Cerebellar nuclear complex (tissue), 1 donor: Measurements from ENCODE around the gene CHST14.
"Not testable (repeated sequence)": the region's sequence is repeated elsewhere in the genome, so short reads cannot be mapped to it uniquely, and the experiment has no call there.

Experiments
- DNase-seq, 2 experiments: peaks; one replicate each; lab custom pipeline; 2025; lab: John Stamatoyannopoulos, UW

CHST14 gene

DNA sequence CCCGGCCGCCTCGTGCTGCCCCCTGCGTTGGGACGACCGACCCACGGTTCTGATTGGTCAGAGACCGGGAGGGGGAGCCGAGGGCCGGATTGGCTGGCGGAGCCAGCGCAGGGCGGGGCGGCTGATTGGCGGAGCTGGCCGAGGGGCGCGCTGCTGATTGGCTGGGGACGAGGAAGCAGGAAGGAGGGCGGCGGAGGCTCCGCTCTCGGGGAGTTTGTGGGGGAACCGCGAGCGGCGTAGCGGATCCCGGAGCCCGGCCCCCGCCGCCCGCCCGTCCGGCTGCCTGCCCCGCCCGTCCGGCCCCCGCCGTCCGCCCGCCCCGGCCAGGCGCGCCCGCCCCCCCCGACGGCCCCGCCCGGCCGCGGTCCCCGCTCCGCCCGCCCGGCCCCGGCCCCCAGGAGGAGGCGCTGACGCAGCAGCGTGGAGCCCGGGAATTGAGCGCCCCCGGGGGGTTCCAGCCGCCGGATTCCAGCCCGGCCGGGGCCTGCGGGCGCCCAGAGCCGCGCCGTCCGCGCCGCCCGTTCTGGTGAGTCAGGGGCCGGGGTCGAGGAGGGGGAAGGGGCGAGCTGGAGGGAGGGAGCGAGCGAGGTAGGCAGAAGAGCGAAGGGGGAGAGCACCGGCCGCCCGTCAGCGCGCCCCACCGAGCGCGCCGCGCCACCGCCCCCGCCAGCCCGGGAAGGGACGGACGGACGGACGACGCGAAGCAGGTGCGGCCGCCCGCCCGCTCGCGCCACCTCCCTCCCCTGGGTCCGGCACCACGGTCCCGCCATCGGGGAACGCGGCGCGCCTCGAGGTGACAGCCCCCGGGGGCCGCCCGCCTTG is 29.8 kb upstream of the CHST14 start, which contains the start of gene BAHD1:
Gene BAHD1, plus strand, starts transcription at position 211 of the 822 bp plus-strand sequence. CDS start 17,512 bp downstream, outside the sequence.
- peak; percentile 13 to 80 for DNase-seq

DNA sequence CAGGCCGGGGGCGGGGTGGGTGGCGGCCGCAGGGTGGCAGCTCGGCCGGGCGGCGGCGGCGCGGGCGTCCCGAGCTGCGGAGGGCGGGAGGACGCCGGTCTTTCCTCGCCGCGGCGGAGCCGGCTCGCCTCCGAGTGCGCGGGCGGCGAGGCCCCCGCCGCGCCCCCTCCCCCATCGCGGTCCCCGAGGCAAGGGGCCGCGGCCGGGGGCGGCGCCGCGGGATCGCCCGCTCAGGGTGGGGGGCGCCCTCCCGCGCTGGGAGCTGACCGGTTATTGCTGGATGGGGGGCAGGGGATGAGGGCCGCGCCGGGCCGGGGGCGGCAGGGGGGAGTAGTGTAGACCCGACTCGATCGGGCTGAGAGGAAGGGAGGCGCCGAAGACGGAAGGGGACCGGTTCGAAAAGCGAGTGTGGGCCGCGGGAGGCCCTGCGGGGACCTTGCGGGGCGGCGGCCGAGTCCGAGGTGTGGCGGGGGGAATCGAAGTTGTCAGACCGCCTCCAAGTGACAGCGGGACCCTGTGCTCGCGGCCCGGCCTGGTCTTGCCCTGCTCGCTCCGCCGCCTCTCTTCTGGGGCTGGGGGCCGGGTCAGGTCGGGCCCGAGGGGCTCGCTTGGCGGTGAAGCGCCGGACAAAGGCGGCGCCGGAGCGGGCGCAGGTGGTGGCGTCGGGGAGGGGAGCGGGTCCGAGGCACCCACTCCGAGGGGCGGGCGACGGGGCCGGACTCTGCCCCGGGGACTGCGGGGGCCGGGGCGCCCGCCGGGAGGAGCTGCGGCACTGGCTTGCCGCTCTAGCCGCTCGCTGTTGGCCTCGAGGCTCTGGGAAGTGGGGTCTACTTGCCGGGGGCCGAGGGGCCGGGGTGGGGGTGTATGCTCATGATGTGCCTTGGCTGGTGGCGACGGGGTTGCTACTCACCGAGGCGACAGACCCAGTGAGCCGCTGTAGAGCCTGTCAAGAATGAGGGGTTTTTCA is 28.9 kb upstream of the CHST14 start:
- no peak for DNase-seq

DNA sequence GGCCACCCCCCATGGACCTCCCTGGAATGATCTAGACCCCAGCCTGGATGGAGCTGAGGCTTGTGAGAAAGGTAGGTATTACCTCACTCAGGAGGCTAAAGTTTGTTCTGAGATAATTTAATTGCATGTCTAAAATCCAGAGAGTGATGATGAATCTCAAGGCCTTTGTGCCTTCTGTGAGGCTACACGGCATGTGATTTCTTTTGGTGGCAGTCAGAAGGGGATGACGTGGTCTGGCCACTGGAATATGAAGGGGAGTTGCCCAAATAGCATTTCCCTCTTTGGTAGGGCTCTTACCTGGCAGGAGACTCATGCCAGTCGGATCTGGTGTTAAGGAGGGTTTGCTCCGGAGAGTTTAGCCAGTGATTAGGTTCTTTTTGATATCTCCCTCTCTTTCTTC is 27.5 kb upstream of the CHST14 start:
- DNase-seq: no peak

DNA sequence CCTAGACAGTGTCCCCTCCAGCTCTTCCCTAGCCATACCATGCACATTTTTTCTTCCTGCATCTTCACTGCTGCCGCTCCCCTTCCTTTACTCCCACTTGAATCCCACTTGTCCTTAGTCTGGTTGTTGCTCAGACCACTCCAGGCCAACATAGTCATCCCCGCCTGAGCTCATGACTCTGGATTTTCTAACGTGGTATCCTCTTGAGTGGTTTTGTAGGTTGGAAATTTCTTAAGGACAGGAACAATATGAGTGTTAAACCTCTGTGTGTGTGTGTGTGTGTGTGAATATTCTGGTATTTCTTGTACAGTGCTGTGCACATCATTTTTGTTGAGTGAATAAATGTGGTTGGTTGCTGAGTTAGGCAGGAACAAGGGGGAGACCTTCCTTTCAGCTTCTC is 26.9 kb upstream of the CHST14 start:
- no peak for DNase-seq

- DNase-seq: no peak
These were observed 26.0 kb upstream of the CHST14 start for GRCh38 chr15:40444736-40445135.

GRCh38 chr15:40445421-40445922 is 25.3 kb upstream of the CHST14 start:
- DNase-seq: no peak

DNA sequence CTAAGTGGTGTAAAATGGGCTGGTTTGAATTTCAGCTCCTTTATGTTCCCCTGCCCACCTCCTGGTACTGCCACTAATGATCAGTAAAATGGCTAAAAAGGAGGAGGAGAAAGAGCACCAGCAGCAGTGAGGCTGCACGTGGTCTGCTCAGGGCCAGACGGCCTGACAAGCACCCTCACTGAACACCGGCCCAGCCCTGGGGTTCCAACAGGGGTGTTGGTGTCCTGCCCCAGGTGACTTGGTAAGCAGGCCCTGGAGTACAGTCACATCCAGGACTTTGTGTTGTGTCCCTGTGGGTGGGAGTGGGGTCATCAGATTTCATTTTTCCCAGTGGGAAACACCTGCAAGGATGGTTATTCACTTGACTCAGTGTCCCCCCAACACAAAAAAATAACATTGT is 24.6 kb upstream of the CHST14 start:
- DNase-seq: no peak

DNA sequence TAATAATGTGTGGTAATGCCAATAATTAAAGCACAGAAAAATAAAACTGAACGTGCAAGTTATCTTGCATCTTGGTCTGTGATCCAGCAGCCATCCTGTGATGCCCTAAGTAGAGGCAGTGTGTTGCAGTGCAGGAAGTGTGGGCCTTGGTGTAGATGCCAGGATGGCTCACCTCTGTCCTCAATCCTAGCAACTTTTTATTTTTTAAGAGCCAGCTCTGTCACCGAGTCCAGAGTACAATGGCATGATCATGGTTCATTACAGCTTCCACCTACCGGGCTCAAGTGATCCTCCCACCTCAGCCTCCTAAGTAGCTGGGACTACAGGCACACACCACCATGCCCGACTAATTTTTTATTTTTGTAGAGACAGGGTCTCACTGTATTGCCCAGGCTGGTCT is 22.4 kb upstream of the CHST14 start:
- DNase-seq: no peak

DNA sequence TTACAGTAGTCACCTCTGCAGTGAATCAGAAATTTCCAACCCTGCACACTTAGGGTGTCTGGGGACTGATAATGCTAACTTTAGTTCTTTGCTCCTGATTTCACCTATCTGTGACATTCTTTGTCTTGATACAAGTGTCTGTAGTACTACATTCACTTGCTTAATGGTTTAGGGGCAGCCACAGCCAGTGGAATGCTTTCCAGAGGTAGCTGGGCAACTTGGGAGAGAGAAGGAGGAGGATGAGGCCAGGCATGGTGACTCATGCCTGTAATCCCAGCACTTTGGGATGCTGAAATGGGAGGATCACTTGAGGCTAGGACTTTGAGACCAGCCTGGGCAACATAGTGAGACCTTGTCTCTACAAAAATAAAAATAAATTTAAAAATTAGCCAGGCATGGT is 21.5 kb upstream of the CHST14 start:
- no peak for DNase-seq

GRCh38 chr15:40450047-40450446 is 20.7 kb upstream of the CHST14 start:
- no peak for DNase-seq

DNA sequence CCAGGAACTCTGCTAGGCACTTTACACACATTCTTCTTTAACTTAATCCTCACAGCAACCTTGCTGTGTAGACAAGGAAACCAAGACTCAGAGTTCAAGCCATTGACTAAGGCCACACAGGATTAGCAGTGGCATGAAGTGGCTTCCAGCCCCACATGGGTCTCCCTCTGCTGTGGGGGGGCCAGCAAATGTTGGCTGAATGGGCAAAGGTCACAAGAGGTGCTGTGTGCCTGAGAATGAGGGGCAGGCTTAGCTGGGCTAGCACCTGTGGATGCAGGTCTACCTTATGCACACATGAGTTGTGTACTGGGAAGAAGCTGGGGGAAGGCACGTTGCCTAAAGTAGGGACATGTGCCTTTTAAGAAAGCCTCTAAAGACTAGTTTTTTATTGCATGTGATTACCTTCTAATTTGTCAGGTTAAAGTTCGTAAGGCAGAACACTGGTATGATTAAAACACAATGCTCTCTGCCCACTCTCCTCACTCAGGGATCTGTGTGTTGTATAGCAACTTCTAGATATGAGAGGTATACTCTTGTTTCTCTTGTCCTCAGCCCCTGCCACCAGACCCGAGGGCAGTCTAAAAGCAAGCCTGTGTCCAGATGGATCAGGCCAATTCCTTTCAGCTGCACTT is 19.1 kb upstream of the CHST14 start:
- DNase-seq: no peak

- no peak for DNase-seq
These were observed 18.3 kb upstream of the CHST14 start for GRCh38 chr15:40452296-40453090.

DNA sequence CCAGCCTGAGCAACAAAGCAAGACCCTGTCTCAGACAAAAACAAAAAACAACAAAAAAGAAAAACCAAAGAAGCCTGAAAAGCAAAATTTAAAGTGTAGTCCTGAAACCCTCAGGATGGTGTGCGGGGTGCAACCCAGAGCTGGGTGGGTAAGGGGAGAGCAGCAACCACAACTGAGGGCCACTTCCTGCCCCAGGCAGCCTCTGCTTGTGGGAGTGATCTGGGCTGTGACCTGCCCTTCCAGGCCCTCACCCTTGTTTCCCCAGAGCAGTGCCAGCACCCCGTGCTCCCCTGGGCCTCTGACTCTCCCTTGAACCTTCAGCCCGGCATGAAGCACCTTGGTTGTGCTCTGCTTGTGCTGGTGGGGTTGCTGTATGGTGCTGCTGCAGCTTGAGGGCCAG is 16.8 kb upstream of the CHST14 start:
- not testable (repeated sequence) for DNase-seq

DNA sequence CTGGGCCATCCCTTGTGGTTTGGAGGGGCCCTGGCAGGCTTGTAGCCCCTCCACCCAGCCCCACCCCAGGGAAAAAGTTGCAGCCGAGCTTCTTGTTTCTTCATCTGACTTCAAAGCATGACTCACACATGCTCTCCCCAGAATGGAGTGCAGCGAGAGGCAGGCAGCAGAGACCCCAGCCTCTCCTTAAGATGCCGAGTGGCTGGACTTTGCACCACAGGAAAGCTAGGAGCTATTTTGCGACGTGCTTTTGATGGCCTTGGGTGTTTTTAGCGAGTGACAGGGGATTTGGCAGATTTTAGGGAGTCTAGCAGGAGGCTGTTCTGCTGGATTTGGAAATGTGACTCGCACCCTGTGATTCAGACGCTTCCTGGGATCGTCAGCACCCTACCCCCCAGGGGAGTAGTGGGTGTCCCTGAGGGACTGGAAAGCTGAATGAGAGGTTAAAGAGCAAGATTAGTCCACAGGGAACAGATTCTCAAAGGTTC is 15.8 kb upstream of the CHST14 start:
- no peak for DNase-seq

DNA sequence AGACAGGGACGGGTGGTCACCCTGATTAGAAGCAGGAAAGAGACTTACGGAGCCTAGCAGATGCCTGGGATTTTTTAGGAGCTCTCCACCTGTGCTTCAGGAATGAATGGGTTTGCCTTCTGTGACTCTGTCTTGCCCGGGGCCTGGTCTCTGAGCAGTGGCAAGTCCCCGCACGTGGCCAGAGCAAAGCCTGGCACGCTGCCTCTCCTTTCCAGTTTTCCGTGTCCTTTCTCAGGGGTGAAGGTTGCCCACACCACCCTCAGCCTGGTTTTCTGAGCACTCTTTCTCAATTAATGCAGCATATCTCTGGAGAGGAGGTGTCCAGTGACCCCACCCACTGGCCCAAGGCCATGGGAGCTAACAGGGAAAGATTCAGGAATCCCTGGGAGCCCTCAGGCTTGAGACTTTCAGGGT is 14.5 kb upstream of the CHST14 start:
- DNase-seq: no peak

- DNase-seq: no peak
These were observed 14.0 kb upstream of the CHST14 start for GRCh38 chr15:40456738-40457137.

- no peak for DNase-seq
These were observed 12.1 kb upstream of the CHST14 start for GRCh38 chr15:40458495-40459371.

- DNase-seq: no peak
These were observed 11.3 kb upstream of the CHST14 start for GRCh38 chr15:40459391-40460015.

DNA sequence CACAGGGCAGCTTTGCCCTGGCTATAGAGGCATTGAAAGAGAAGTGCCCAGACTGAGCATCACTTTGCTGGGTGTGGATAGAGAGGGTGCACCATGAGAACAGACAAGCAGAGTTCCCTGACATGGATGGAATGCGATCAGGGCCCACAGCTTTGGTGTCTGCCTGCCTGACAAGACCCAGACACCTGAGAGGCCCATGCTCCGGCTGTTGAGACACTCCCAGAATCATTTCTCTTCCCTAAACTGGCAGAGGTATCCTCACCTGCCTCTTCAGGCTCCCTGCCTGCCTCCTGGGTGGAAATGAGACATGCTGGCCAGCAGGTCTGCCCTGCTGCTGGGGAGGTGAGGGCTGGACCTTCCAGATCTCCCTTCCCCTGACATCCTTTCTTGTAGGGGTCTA is 10.4 kb upstream of the CHST14 start:
- DNase-seq: no peak

DNA sequence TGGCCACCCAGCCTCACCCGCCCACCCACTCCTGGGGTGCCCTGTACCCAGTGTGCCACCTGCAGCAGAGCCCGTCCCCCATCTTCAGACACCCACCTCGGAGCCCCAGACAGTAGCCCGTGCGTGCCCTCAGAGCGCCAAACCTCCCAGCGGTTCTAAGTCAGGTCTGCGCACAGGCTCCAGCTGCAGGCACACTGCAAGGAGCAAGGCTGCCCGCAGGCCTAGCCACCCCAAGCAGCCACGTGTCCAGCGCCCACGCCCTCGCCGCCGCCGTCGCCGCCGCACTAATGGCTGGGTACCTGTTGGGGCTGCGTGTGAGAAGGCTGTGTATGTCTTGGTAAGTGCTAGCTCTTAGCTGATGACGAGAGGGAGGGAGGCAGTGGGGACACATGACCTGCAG is 8.8 kb upstream of the CHST14 start:
- no peak for DNase-seq
